AG09319 (cell line): ENCODE measurements around the gene OR2T1.

Source experiments
- DNase-seq: peaks from one replicate; pipeline ENCODE4 v3.0.0-alpha.2; 2010; ENCODE audit warnings: low read depth; ENCODE audit errors: extremely low read depth
- TF ChIP-seq, protein P1 (sequence below): IDR thresholded peaks from 2 replicates; pipeline ENCODE4 v1.5.1; 2011; ENCODE audit warnings: low read depth, mild to moderate bottlenecking, inconsistent platforms, low read length, moderate library complexity

The OR2T1 gene

DNA sequence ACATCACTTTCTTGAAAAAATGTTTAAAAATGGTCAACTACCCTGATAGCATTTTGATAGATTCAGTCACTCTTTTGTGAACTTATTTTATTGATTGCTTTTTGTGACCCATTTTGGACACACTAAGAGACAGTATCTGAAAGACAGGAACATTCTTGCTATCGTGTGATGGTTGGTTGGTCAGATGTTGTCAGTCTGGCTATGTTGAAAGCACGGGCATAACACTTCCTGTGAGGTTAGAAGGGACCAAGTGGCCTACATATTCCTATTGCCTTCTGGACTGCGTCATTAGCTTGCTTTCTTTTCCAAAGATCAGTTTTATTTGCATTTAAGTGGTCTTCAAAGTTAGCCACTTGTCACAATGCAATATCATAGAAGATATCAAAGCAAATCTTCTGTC, 25.9 kb upstream of the OR2T1 start:
- TF ChIP-seq, protein P1, sequence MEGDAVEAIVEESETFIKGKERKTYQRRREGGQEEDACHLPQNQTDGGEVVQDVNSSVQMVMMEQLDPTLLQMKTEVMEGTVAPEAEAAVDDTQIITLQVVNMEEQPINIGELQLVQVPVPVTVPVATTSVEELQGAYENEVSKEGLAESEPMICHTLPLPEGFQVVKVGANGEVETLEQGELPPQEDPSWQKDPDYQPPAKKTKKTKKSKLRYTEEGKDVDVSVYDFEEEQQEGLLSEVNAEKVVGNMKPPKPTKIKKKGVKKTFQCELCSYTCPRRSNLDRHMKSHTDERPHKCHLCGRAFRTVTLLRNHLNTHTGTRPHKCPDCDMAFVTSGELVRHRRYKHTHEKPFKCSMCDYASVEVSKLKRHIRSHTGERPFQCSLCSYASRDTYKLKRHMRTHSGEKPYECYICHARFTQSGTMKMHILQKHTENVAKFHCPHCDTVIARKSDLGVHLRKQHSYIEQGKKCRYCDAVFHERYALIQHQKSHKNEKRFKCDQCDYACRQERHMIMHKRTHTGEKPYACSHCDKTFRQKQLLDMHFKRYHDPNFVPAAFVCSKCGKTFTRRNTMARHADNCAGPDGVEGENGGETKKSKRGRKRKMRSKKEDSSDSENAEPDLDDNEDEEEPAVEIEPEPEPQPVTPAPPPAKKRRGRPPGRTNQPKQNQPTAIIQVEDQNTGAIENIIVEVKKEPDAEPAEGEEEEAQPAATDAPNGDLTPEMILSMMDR: no peak
- DNase-seq: no peak

DNA sequence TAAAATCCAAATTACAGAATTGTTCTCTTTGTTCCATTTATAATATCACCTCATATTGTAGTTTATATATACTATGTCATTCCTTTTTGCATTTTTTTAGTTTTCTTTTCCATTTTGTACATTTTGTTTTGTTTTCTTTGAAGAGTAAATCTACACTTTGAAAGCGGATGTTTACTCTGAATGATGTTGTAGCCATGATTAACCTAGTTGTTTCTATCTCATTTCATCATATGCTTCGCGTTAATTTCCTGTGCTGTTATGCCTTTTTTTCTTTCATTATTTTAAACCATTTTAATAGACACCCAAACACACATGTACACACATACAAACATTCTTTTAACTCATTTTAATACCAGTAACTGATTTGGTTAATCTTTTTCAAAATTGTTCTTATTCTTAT, 22.0 kb upstream of the OR2T1 start:
- TF ChIP-seq, protein P1: no peak
- DNase-seq: no peak

DNA sequence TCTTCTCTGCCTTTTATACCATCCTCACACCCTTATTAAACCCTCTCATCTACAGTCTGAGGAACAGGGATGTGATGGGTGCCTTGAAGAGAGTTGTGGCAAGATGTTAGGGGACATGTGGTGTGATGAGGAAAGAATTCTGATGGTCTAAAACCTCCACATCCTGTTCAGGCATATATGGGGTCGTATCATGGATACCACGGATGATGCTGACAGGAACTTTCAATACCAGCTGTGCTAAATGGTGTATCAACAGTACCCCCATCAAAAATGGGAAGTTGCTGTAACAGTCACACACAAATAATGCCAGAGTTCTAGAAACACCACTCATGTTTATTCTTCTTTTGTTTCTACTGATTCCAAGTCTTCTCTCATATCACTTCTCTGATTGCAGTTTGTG, 14.4 kb upstream of the OR2T1 start:
- TF ChIP-seq, protein P1: no peak
- DNase-seq: no peak

DNA sequence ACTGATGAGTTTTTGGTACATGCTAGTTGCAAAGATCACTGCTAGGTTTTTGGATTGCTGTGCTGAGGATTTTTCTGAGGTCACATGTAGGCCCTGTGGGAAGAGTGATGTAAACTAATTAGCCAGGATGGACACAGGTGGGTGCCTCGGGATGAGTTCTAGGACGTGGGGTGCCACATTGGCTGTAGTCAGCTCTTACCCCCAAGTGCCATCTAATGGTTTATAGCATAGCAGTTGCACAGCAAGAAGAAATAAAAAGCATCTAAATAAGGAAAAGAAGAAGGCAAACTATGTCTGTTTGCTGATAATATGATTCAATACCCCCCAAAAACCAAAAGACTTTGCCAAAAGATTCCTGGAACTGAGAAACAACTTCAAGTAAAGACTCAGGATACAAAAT, 9.8 kb upstream of the OR2T1 start:
- TF ChIP-seq, protein P1: no peak
- DNase-seq: no peak

DNA sequence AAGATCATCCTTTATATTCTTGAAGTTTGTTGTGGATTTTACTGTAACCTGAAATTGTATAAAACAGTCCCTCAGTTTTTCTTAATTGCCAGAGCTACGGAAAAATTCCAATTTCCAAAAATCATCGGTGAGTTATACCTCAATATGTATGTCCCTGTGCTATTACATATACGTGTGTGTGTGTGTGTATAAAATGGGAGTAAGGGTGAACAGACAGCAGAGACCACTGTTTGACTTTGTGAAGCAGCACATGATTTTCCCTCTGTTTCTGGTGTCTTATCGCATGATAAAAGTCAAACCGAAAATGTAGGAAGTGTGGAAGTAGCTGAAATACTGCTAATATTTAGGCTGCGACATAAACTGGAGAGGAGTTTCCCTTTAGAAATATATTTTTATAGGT, 1.2 kb downstream of the OR2T1 start:
- TF ChIP-seq, protein P1: no peak
- no peak for DNase-seq

DNA sequence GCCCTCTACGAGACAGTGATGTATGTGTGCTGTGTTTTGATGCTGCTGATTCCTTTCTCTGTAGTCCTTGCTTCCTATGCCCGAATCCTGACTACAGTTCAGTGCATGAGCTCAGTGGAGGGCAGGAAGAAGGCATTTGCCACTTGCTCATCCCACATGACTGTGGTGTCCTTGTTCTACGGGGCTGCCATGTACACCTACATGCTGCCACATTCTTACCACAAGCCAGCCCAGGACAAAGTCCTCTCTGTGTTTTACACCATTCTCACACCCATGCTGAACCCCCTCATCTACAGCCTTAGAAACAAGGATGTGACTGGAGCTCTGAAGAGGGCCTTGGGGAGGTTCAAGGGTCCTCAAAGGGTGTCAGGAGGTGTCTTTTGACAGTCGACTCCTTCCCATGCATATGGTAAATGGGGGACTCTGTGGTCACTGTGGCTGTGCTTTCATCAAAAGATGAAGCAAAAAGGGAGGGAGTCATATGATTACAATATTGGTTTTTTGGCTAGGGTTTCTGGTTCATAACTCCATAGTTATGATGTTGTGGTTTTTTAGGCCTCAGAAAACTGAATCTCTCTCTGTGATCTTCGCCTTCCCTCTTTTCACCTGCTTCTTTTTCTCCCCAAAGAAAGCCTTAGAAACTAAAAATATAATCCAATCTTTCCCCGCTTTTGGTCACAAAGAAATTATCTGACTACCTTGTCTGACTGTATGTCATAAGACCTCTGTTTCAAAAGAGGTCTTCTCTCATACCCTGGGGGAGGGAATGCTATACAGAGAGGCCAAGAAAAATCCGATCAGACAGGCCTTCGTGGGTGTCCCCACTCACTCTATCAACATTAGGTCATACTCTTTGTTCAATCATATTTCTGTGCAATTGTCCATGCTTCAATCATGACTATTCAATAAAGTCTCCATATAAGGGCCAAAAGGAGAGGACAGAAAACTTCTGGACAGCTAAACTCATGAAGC, 4.2 kb downstream of the OR2T1 start:
- no peak for DNase-seq

DNA sequence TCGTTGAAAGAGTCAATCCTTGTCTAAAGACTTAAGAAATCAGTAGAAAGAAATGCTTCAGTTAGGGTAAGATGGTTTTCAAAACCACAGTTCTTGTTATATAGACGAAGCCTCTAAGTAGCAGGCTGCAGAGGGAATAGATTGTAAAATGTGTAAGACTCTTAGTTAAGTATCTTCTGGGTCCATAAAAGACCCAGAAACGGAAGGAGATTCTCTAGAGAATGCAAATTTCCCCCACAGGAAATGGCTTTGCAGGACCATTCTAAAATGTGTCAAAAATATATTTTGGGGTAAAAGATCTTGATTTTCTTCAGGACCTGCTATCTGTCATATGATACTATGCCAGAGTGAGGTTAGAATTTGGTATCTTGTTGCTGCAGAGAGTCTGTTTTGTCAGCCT, 13.4 kb downstream of the OR2T1 start:
- TF ChIP-seq, protein P1: no peak
- no peak for DNase-seq

More for the DNA sequence above, 4.2 kb downstream of the OR2T1 start:
- TF ChIP-seq, protein P1: no peak
